SK-N-SH (cell line): ENCODE measurements around the gene TTC23. TPM values are rescaled to one million over a fixed set of nuclear protein-coding genes. Genes with fewer than 3 reads are reported as not detected.
A peak's percentile ranks its signal among the peaks of the same experiment; 100 is the strongest.

Experiments used
- CTCF ChIA-PET: fragments of 300-600, 350-600 bp; formaldehyde crosslinking; extraction: SDS; loops from one replicate; lab custom pipeline; 2021; lab: Yijun Ruan, JAX
- POLR2A ChIA-PET: fragments of 350-600 bp; sonication (Branson Sonifier 250); formaldehyde crosslinking; extraction: SDS; loops from one replicate; lab custom pipeline; 2020; ENCODE audit warnings: antibody characterized with exemption, inconsistent platforms; lab: Yijun Ruan, JAX
- DNase-seq: peaks from one replicate; pipeline ENCODE4 v3.0.0; 2012
- H2AFZ ChIP-seq: fragments of 200-600 bp; sonication (generic); 2 replicates; pipeline ENCODE4 v1.8.1; 2016; ENCODE audit warnings: antibody characterized with exemption, mild to moderate bottlenecking, low read depth
- H3F3A ChIP-seq: fragments of 200-600 bp; sonication (generic); replicated peaks from 2 replicates; pipeline ENCODE3; 2016; ENCODE audit warnings: antibody characterized with exemption, mild to moderate bottlenecking; ENCODE audit not compliant: insufficient read depth
- H3K27ac ChIP-seq, 2 experiments: fragments of 200-500 bp in 1 of 2; fragments of 200-600 bp in 1 of 2; sonication (Bioruptor generic) in 1 of 2; sonication (generic), shearing (Covaris generic) in 1 of 2; 2 replicates each; pipeline versions ENCODE4 v1.5.1 to v1.6.1; 2014 to 2016; ENCODE audit warnings: low read depth in 2 of 2, inconsistent platforms in 1 of 2, low read length in 1 of 2, mild to moderate bottlenecking in 1 of 2, mixed read lengths in 1 of 2
- H3K27me3 ChIP-seq: fragments of 200-600 bp; sonication (generic), shearing (Covaris generic); 2 replicates; pipeline ENCODE4 v1.6.1; 2016; ENCODE audit warnings: mixed run types; ENCODE audit not compliant: insufficient read depth
- H3K36me3 ChIP-seq, 2 experiments: fragments of 200-500 bp in 1 of 2; fragments of 200-600 bp in 1 of 2; sonication (Bioruptor generic) in 1 of 2; sonication (generic) in 1 of 2; replicated peaks in 1 of 2; 2 replicates each; pipeline versions ENCODE3 to v1.5.1; 2014 to 2016; ENCODE audit warnings: low read length in 1 of 2, mild to moderate bottlenecking in 1 of 2; ENCODE audit not compliant: insufficient read depth in 2 of 2, control insufficient read depth in 1 of 2
- H3K4me1 ChIP-seq, 2 experiments: fragments of 200-500 bp in 1 of 2; fragments of 200-600 bp in 1 of 2; sonication (Bioruptor generic) in 1 of 2; sonication (generic), shearing (Covaris generic) in 1 of 2; 2 replicates each; pipeline versions ENCODE4 v1.5.1 to v1.6.1; 2014 to 2016; ENCODE audit warnings: low read depth in 1 of 2, low read length in 1 of 2, mixed run types in 1 of 2; ENCODE audit not compliant: insufficient read depth in 2 of 2, control insufficient read depth in 1 of 2
- H3K4me2 ChIP-seq: fragments of 200-600 bp; sonication (generic), shearing (Covaris generic); 2 replicates; pipeline ENCODE4 v1.6.1; 2017; ENCODE audit warnings: mixed run types
- H3K4me3 ChIP-seq, 2 experiments: fragments of 200-500 bp in 1 of 2; fragments of 200-600 bp in 1 of 2; sonication (Bioruptor generic) in 1 of 2; sonication (generic), shearing (Covaris generic) in 1 of 2; 2 replicates each; pipeline versions ENCODE4 v1.5.1 to v1.8.1; 2014 to 2016; ENCODE audit warnings: low read depth in 2 of 2, inconsistent platforms in 1 of 2, low read length in 1 of 2, mild to moderate bottlenecking in 1 of 2, mixed read lengths in 1 of 2, moderate library complexity in 1 of 2
- H3K79me2 ChIP-seq: fragments of 200-600 bp; sonication (generic); 2 replicates; pipeline ENCODE4 v1.8.1; 2017; ENCODE audit warnings: mild to moderate bottlenecking; ENCODE audit not compliant: insufficient read depth
- H3K9ac ChIP-seq: fragments of 200-600 bp; sonication (generic); 2 replicates; pipeline ENCODE4 v1.6.1; 2017; ENCODE audit warnings: mixed run types
- H3K9me2 ChIP-seq: fragments of 200-600 bp; sonication (generic); 2 replicates; pipeline ENCODE4 v1.6.1; 2017; ENCODE audit warnings: mixed run types
- H3K9me3 ChIP-seq: fragments of 200-600 bp; sonication (generic); 2 replicates; pipeline ENCODE4 v1.6.1; 2017; ENCODE audit warnings: mixed run types, mild to moderate bottlenecking, moderate library complexity
- H4K20me1 ChIP-seq: fragments of 200-600 bp; sonication (generic); 2 replicates; pipeline ENCODE4 v1.6.1; 2017; ENCODE audit warnings: mild to moderate bottlenecking, mixed run types; ENCODE audit not compliant: insufficient read depth
- CHD2 ChIP-seq: fragments of 150-350 bp; IDR thresholded peaks from 2 replicates; pipeline ENCODE4 v1.6.1; 2018; ENCODE audit warnings: low read length; ENCODE audit not compliant: partially characterized antibody
- FOSL2 ChIP-seq: IDR thresholded peaks from 2 replicates; pipeline ENCODE4 v1.4.0; 2012; ENCODE audit warnings: low read depth, mild to moderate bottlenecking, moderate library complexity, borderline replicate concordance
- FOXM1 ChIP-seq: IDR thresholded peaks from 2 replicates; pipeline ENCODE4 v1.4.0; 2012; ENCODE audit warnings: low read depth, mild to moderate bottlenecking
- MAX ChIP-seq: IDR thresholded peaks from 2 replicates; pipeline ENCODE4 v1.4.0; 2012; ENCODE audit warnings: low read depth
- MEF2A ChIP-seq: IDR thresholded peaks from 2 replicates; pipeline ENCODE4 v1.4.0; 2012; ENCODE audit warnings: low read depth, borderline replicate concordance
- RCOR1 ChIP-seq: fragments of 150-350 bp; IDR thresholded peaks from 2 replicates; pipeline ENCODE4 v1.6.1; 2017; ENCODE audit warnings: antibody characterized with exemption, low read length
- RFX5 ChIP-seq: IDR thresholded peaks from 2 replicates; pipeline ENCODE4 v1.6.1; 2012; ENCODE audit warnings: mild to moderate bottlenecking, improper control_type of control experiment, low read length
- SIN3A ChIP-seq: IDR thresholded peaks from 2 replicates; pipeline ENCODE4 v1.6.1; 2012; ENCODE audit warnings: low read depth, mild to moderate bottlenecking, low read length, moderate library complexity, borderline replicate concordance
- USF1 ChIP-seq: IDR thresholded peaks from 2 replicates; pipeline ENCODE4 v1.4.0; 2012; ENCODE audit warnings: low read depth, borderline replicate concordance
- USF2 ChIP-seq: fragments of 150-350 bp; IDR thresholded peaks from 2 replicates; pipeline ENCODE4 v1.6.1; 2017; ENCODE audit warnings: antibody characterized with exemption, low read length, low read depth, borderline replicate concordance
- YY1 ChIP-seq: IDR thresholded peaks from 2 replicates; pipeline ENCODE4 v1.4.0; 2012; ENCODE audit warnings: low read depth, mild to moderate bottlenecking
- ZBTB33 ChIP-seq: IDR thresholded peaks from 2 replicates; pipeline ENCODE4 v1.4.0; 2012; ENCODE audit warnings: low read depth, borderline replicate concordance
- WGBS: methylation state at CpG from one replicate; pipeline ENCODE4 v1.1.6; 2017; ENCODE audit warnings: low lambda C conversion rate; 5-methylcytosine and 5-hydroxymethylcytosine counted together
- polyA plus RNA-seq, 3 experiments: library from polyadenylated mRNA; depleted of rRNA; stranded (reverse); fragments of >200 nt; gene quantifications; 2 replicates each; pipeline ENCODE4 v1.2.3, GENCODE V29; 2012
- TF ChIP-seq, protein P1 (sequence below): fragments of 200-600 bp; sonication (generic); IDR thresholded peaks from 2 replicates; pipeline ENCODE4 v1.6.1; 2017; ENCODE audit warnings: antibody characterized with exemption, mild to moderate bottlenecking, moderate library complexity

The TTC23 gene
- polyA plus RNA-seq, 1 of the 3 experiments (the other 2 are of a cell fraction): 0.79 TPM

- TF ChIP-seq CHD2: peak; percentile 84
- TF ChIP-seq FOSL2: peak; percentile 67
- TF ChIP-seq MAX: peak; percentile 79
- TF ChIP-seq RFX5: no peak
- TF ChIP-seq YY1: 0 out of 2 replicates have a peak, but pooled peaks have one; percentile 40
- 0 out of 2 replicates have a peak, but pooled peaks have one; percentile 44 for TF ChIP-seq ZBTB33
- no peak for TF ChIP-seq USF2
- TF ChIP-seq SIN3A: peak; percentile 51; the same call in 1 of the 2 replicates
Measured at GRCh38 chr15:99123713-99124451, 125.5 kb downstream of the TTC23 start (continued).

- H3K4me1 ChIP-seq: peaks cover 14 to 59% of the 10 kb centered on the region in 2 experiments
- peaks cover 27% of the 10 kb centered on the region for H3F3A ChIP-seq
- no peak for DNase-seq
- H3K9me3 ChIP-seq: no peaks in the 10 kb centered on the region
- H3K4me3 ChIP-seq: peak overlapping the region; percentile 40 to 49
- H3K9ac ChIP-seq: peak overlapping the region; percentile 58; the same call in 1 of the 2 replicates
- peak overlapping the region; percentile 86 for H3K4me2 ChIP-seq
- H4K20me1 ChIP-seq: no peaks in the 10 kb centered on the region
- no peaks in the 10 kb centered on the region for H3K79me2 ChIP-seq
- peaks cover 0 to 13% of the 10 kb centered on the region in 2 experiments for H3K36me3 ChIP-seq
- ChIA-PET CTCF (interaction anchor here (1.0 to 9.7 kb wide), 9 partner anchors 12 to 581 kb away, joined by 3 to 102 read pairs (median 4); partner anchors contain the start of gene SYNM), POLR2A (interaction anchor here (0.7 kb wide), 1 partner anchor 18 kb away, joined by 3 read pairs; the partner anchor contains the start of gene SYNM)
- peak overlapping the region; percentile 95 to 100 for H3K27ac ChIP-seq
- no peaks in the 10 kb centered on the region for H3K27me3 ChIP-seq
- WGBS: 18% methylated on average over 22 of the region's 22 CpGs
- no peak for TF ChIP-seq FOXM1
- no peak for TF ChIP-seq MEF2A
- TF ChIP-seq, protein P1, sequence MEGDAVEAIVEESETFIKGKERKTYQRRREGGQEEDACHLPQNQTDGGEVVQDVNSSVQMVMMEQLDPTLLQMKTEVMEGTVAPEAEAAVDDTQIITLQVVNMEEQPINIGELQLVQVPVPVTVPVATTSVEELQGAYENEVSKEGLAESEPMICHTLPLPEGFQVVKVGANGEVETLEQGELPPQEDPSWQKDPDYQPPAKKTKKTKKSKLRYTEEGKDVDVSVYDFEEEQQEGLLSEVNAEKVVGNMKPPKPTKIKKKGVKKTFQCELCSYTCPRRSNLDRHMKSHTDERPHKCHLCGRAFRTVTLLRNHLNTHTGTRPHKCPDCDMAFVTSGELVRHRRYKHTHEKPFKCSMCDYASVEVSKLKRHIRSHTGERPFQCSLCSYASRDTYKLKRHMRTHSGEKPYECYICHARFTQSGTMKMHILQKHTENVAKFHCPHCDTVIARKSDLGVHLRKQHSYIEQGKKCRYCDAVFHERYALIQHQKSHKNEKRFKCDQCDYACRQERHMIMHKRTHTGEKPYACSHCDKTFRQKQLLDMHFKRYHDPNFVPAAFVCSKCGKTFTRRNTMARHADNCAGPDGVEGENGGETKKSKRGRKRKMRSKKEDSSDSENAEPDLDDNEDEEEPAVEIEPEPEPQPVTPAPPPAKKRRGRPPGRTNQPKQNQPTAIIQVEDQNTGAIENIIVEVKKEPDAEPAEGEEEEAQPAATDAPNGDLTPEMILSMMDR: peak; percentile 18; the same call in 1 of the 2 replicates
- no peak for TF ChIP-seq USF2
- TF ChIP-seq USF1: no peak
- no peak for TF ChIP-seq RCOR1
- no peaks in the 10 kb centered on the region for H3K9me2 ChIP-seq
- H2AFZ ChIP-seq: 0 out of 2 replicates have a peak overlapping the region, but pooled peaks have one; percentile 22
Measured at GRCh38 chr15:99122831-99123712, 126.3 kb downstream of the TTC23 start.
